GM12801 (cell line): ENCODE results near the gene TMCO4.

Experiments used
- CTCF ChIP-seq: IDR thresholded peaks from one replicate; pipeline ENCODE4 v1.5.1; 2011; ENCODE audit warnings: control low read depth; ENCODE audit not compliant: insufficient read length; ENCODE audit errors: extremely low read depth

Gene TMCO4

GRCh38 chr1:19758227-19758830, 41.4 kb downstream of the TMCO4 start:
- TF ChIP-seq CTCF: no peak

GRCh38 chr1:19757641-19758040, 42.1 kb downstream of the TMCO4 start:
- no peak for TF ChIP-seq CTCF

- no peak for TF ChIP-seq CTCF
Measured at GRCh38 chr1:19756480-19756879, 43.2 kb downstream of the TMCO4 start.

GRCh38 chr1:19754482-19754881, 45.2 kb downstream of the TMCO4 start:
- no peak for TF ChIP-seq CTCF

GRCh38 chr1:19752083-19752696, 47.5 kb downstream of the TMCO4 start:
- TF ChIP-seq CTCF: no peak

GRCh38 chr1:19750882-19751276, 48.8 kb downstream of the TMCO4 start:
- TF ChIP-seq CTCF: no peak

- no peak for TF ChIP-seq CTCF
Measured at GRCh38 chr1:19750101-19750881, 49.4 kb downstream of the TMCO4 start.
